Measurements from ENCODE around the gene NDUFA5.
"Not testable (repeated sequence)": the region's sequence is repeated elsewhere in the genome, so short reads cannot be mapped to it uniquely, and the experiment has no call there.

Gene NDUFA5

DNA sequence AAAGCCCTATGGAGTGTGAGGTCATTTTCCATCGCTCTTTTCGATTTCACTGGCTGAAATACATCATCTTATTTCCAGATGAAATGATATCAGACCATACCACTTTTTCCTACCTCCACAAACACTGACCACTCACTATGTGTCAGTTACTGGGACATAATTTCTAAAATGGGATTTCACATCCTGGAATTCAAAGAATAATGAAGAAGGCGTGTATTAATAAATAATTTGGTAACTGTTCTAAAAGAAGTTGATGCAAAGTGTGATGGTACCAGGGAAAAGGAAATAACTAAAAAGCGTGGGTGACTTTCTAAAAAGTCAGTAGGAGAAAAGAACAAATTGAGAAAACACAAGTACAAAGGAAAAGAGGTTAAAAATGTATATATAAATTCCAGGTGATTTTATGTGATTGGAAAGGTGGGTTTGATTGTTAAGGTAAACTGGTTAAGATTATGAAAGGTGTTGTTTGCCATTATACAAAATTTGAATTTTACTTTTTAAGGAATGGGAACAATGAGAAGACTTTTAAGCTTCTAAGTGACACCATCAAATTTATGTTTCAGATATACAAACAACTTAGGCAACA is 764 bp upstream of the NDUFA5 start:
- in situ Hi-C loops (cut with MboI; ENCODE audit: low sequenced_read_pairs): no loop called here

DNA sequence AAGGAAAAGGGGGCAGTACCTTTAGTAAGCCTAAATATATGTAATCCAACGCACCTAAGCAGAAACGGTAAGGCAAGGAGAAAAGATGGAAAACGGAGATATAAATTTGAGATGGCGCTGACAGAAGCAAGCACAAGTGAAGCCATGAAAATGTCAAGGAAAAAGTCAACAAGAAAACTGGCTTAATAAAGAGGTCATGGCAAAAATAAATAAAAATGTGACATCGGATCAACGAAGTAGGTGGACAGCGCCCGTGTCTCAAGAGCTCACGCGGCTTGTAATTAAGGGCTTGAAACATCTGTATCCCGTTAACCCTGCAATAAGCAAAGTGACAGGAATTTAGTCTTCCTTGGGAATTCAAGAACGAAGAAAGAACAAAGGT is 611 bp downstream of the NDUFA5 start:
- in situ Hi-C loops (cut with MboI; ENCODE audit: low sequenced_read_pairs): no loop called here

DNA sequence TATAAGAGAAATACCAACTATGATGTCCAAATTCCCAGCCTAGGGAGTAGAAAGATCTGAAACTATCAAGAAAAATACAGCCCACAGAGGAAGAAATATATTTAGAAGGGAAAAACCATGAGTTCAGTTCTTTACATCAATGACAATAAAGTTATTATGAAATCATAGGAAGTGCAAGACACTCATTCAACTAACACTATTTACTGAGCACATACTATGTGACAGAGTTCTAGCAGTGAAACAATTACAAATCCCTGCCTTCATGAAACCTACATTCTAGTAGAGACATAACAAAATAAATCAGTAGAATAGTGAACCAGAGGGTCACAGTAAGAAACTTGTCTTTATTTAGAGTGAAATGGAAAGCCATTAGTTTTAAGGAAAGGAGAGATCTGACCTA is 2.1 kb downstream of the NDUFA5 start:
- in situ Hi-C loops (cut with MboI; ENCODE audit: low sequenced_read_pairs): no loop called here

DNA sequence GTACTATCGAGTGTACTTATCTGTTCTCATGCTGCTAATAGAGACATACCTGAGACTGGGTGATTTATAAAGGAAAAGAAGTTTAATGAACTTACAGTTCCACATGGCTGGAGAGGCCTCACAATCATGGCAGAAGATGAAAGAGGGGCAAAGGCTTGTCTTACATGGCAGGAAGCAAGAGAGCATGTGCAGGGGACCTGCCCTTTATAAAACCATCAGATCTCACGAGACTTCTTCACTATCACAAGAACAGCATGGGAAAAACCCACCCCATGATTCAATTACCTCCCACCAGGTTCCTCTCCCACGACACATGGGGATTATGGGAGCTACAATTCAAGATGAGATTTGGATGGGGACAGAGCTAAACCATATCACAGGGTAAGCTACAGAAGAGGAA is 4.5 kb downstream of the NDUFA5 start:
- in situ Hi-C loops (cut with MboI; ENCODE audit: low sequenced_read_pairs): no loop called here

DNA sequence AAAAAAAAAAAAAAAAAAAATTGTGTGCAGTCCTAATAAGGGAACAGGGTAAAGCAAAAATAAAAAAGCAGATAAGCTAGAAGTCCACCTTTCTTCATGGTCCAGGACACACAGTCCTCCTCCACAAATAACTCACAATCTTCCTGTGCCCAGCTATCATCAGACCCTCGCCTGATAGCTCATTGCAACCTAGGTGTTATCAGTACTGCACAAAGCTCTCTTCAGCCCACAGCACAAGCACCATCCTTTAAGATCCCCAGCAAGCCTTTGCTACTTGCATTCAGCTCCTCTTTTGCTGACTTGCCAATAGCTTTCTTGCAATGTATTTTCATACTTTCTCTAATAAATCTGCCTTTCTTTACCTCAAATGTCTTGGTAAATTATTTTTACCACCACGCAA is 5.0 kb downstream of the NDUFA5 start:
- in situ Hi-C loops (cut with MboI; ENCODE audit: low sequenced_read_pairs): no loop called here

DNA sequence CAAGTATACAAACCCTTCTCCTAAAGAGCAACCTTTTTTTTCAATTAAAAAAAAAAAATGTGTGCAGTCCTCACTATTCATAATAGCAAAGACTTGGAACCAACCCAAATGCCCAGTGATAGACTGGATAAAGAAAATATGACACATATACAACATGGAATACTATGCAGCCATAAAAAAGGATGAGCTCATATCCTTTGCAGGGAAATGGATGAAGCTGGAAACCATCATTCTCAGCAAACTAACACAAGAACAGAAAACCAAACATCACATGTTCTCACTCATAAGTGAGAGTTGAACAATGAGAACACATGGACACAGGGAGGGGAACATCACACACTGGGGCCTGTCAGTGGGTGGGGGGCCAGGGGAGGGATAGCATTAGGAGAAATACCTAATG is 5.5 kb downstream of the NDUFA5 start:
- in situ Hi-C loops (cut with MboI; ENCODE audit: low sequenced_read_pairs): not testable (repeated sequence)

DNA sequence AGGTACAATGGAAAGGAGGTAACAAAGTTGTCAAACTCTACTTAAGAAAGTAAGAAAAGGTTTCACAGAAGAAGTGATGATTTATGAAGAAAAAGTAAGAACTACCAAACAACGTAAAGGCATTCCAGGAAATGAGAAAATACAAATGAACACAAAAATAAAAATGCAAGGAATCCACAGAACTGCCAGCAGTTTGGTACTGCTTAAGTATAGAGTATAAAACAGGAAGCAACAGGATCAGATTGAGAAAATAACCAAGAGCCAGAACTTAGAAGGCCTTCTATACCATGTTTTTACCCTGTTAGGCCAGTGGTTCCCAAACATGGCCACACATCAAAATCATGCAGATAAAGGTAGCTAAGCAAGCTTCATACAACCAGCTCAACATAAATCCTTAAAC is 9.2 kb downstream of the NDUFA5 start:
- in situ Hi-C loops (cut with MboI; ENCODE audit: low sequenced_read_pairs): no loop called here

DNA sequence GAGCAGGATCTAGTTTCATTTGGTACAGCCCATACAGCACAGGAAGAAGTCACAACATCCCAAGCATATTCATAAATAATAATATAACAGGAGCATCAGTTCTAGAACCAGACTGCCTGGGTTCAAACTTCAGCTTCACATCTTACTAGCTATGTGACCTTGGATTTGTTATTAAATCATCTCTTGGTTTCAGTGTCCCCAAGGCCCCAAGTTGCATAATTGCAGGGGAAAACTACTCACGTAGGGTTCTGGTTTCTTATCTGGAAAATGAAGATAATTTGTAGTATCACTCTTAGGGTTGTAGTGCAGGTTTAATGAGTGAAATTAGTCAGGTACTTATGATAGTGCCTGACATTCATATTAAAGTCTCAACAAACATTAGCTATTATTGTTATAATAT is 17.7 kb downstream of the NDUFA5 start:
- in situ Hi-C loops (cut with MboI; ENCODE audit: low sequenced_read_pairs): no loop called here

DNA sequence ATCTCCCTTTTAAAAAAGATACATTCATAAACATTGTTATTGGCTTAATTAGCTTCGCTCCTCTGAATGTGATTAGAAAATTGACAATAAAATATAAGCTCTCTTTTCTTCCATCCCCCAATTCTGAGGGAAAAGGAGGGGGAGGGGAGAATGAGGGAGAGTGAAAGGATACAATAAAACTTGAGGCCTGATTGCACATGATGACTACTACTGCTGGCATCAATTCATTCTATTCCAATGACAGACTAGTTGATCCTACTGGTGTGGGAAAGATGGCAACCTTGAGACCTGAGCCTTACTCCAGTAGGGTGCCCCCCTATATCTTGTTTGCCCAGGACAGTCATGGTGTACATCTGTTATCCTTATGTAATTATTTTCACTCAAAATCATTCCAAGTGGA is 18.7 kb downstream of the NDUFA5 start:
- in situ Hi-C loops (cut with MboI; ENCODE audit: low sequenced_read_pairs): no loop called here

DNA sequence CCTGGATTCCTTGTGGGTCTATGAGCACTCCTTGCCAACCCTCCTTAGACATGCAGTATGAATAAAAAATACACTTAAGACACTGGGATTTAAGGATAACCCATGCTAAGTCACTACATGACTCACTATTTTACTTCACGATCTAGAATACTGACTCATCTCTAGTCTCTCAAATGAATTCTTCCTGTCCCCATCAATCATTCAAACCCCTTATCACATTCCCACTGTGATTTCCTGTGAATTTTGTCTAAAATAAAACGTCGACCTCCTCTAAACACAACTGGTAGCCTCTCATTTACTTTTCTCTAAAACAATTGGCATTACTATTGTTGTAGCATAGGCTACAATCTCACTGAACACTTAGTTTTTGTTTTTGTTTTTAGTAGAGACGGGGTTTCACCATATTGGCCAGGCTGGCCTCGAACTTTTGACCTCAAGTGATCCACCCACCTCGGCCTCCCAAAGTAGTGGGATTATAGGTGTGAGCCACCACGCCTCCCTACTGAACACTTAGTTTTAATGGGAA is 19.4 kb downstream of the NDUFA5 start:
- in situ Hi-C loops (cut with MboI; ENCODE audit: low sequenced_read_pairs): no loop called here

DNA sequence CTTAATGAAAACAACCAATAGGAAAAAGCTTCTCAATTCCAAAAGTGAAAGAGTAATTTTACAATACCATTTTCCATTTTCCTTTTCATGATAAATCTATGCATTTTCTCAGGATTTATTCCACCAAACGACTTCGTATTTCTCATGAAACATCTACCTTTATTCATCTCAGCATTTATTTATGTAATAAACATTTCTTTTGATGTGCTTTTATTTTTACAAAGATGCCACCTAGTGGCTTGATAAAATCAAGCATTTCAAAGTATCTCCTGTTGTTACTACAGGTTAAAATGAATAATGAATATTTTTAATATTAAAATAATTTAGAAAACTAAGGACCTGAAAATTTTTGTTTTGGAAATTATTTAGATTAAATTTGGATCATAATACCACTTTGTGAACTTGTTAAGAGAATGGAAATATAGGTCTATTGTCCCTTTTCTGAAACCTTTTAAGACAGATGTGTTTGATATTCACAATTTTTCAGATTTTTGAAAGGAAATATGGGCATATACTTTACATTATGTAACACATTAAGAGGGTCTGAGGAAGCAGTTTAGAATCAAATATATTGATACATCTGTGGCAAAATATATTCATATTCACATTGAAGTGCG is 20.5 kb downstream of the NDUFA5 start:
- in situ Hi-C loops (cut with MboI; ENCODE audit: low sequenced_read_pairs): no loop called here

DNA sequence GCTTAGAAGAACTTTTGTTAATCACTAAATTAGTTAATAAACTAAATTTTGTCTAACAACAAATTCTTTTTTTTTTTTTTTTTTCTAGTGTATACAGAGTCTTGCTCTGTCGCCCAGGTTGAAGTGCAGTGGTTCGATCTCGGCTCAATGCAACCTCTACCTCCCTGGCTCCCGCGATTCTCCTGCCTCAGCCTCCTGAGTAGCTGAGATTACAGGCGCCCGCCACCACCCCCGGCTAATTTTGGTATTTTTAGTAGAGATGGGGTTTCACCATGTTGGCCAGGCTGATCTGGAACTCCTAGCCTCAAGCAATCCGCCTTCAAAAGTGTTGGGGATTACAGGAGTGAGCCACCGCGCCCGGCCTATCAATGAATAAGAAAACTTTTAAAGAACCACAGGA is 22.1 kb downstream of the NDUFA5 start:
- in situ Hi-C loops (cut with MboI; ENCODE audit: low sequenced_read_pairs): no loop called here

DNA sequence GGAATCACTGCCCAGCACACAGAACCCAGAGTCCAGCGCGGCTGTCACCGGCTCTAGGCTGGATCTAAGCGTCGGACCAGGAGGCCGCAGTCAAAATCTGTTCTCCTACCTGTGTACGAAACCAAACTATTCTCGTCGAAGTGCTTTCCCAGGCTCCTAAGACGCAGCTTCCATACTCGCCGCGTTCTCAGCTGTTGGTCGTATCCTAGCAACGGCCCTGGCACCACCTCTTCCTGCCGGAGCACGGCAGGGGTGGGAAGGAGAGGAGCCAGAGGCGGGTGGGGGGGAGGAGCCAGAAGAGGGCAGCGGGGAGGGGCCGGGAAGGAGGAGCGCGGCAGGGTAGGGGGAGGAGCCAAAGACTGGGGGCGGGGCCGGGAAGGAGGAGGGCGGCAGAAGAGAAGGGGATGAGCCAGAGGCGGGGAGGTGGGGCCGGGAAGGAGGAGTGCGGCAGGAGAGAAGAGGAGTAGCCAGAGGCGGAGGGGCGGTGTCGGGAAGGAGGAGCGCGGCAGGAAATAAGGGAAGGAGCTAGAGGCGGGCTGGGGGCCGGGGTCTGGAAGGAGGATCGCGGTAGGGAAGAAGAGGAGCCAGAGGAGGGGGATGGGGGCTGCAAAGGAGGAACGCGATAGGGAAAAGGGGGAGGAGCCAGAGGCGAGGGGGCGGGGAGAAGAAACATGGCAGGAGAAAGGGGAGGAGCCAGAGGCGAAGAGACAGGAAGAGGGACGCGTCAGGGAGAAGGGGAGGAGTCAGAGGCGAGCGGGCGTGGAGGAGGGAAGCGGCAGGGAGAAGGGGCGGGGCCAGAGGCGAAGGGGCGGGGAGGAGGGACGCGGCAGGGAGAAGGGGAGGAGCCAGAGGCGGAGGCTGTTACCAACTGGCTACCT is 23.0 kb downstream of the NDUFA5 start, which contains the start of gene IQUB:
IQUB (minus strand) TSS at position 213 of the 878 bp plus-strand sequence. CDS start 22,255 bp downstream, outside the sequence.
- in situ Hi-C loops (cut with MboI; ENCODE audit: low sequenced_read_pairs): no loop called here

DNA sequence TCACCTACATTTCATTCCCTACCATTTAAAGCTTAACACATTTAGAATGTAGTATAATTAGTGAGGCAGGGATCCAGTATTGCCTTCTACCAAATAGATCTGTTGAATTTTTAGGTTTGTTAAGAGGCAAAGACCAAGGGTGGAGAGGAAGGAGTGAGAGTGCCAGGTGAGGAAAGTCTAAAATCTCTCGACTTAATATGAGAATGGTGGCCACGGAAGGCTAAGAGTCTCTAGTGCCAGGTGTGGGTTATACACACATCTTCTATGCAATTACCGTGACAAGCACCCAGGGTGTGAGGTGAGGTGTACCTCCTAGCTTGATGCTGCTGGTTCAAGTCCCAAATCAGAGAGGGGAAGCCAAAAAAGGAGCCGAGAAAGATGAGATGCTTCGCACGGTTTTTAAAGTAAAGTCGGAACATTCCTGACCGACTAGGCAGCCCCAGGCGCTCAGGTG is 23.7 kb downstream of the NDUFA5 start:
- in situ Hi-C loops (cut with MboI; ENCODE audit: low sequenced_read_pairs): no loop called here

DNA sequence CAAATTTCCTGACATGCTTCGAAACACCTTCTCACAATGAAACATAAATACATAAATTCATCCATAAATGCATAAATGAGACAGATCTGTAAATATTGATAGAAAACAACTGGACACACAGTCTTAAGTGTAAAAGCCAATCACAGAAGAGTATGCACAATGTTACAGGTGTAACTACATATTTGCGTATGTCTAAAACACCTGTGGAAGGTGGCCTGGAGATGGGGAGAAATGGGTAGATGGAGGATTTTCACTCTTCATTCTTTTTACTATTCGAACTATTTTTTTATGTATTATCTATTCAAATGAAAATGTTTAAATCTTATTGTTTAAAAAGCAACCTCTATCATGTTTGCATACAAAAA is 24.1 kb downstream of the NDUFA5 start:
- in situ Hi-C loops (cut with MboI; ENCODE audit: low sequenced_read_pairs): no loop called here

DNA sequence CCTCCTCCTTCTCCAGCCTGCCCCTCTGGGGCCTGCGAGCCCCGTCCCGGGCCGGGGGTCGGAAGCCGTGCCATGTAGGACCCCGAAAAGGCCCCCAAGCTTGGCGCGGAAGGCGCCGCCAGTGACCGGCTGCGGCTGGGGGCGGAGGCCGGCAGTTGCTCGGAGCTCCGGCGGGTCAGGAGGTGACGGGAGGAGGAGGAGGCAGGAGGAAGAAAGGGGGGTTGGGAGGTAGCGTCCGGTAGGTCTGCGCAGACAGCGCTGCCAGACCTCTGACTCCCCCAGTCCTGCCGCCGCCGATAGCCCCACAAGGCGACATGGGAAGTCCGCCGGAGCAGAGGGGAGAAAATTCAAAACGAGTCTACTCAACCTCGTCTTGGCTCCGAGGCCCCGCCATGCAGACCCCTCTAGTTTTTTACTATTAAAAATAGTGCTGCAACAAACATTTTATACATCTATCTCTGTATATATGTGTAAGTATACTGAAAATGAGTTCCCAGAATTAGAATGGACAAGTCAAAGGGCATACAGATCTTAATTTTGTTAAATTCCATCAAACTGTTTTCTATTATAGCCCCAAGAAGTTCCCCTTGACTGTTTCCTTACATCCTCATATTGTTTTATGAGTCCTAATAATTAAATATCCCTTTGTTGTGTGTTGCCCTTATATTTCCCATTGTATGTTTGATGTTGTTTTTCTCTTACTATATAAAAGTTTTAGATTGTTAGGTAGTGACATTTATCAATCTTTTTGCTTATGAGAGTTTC is 24.6 kb downstream of the NDUFA5 start:
- in situ Hi-C loops (cut with MboI; ENCODE audit: low sequenced_read_pairs): not testable (repeated sequence)

DNA sequence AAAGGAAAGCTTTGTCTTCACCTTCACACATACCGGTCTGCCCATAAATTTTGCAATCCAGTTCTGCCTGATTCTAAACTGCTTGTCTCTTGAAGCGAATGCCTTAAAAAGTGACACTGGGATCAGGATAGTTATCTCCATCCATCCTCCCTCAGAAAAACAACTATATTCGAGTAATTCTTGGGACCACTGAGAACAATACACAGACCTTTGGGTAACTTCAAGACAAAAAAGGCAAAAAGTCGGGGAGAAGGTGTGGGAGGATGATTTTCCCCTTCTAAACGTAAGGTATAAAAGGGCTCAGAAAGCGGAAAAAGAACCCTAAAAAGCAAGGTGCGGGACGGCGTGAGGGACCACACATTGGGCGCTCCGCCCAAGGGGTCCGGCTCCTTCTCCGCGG is 25.3 kb downstream of the NDUFA5 start:
- in situ Hi-C loops (cut with MboI; ENCODE audit: low sequenced_read_pairs): not testable (repeated sequence)

DNA sequence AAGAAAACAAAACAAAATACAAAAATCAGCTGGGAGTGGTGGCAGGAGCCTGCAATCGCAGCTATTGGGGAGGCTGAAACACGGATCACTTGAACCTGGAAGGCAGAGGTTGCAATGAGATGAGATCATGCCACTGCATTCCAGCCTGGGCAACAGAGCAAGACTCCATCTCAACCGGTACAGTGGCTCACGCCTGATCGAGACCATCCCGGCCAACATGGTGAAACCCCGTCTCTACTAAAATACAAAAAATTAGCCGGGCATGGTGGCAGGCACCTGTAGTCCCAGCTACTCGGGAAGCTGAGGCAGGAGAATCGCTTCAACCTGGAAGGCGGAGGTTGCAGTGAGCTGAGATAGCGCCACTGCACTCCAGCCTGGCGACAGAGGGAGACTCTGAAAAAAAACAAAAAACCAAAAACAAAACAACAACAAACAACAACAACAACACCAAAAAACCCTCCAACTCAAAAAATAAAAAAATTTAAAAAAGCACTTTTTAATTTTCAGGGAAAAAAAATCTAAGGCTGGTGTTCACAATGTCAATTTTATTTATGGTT is 27.5 kb downstream of the NDUFA5 start:
- in situ Hi-C loops (cut with MboI; ENCODE audit: low sequenced_read_pairs): not testable (repeated sequence)

DNA sequence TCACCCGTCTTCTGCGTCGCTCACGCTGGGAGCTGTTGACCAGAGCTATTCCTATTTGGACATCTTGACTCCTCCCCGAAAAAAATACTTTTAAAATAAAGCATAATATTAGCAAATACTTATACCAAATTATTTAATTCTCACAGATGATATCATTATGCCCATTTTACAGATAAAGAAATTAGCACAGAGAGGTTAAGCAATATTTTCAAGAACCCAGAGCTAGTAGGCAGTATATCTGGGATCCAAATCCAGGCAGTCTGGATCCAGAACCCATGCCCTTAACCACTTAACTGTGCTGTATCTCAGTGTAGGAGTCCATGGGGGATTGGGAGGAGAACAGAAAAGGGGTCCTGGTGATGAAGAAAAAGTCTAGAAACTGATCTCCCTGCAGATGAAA is 29.4 kb downstream of the NDUFA5 start:
- in situ Hi-C loops (cut with MboI; ENCODE audit: low sequenced_read_pairs): no loop called here

DNA sequence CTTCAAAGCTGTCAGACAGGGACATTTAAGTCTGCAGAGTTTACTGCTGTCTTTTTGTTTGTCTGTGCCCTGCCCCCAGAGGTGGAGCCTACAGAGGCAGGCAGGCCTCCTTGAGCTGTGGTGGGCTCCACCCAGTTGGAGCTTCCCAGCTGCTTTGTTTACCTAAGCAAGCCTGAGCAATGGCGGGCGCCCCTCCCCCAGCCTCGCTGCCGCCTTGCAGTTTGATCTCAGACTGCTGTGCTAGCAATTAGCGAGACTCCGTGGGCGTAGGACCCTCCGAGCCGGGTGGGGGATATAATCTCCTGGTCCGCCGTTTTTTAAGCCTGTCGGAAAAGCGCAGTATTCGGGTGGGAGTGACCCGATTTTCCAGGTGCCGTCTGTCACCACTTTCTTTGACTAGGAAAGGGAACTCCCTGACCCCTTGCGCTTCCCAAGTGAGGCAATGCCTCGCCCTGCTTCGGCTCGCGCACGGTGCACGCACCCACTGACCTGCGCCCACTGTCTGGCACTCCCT is 29.8 kb downstream of the NDUFA5 start:
- in situ Hi-C loops (cut with MboI; ENCODE audit: low sequenced_read_pairs): not testable (repeated sequence)

DNA sequence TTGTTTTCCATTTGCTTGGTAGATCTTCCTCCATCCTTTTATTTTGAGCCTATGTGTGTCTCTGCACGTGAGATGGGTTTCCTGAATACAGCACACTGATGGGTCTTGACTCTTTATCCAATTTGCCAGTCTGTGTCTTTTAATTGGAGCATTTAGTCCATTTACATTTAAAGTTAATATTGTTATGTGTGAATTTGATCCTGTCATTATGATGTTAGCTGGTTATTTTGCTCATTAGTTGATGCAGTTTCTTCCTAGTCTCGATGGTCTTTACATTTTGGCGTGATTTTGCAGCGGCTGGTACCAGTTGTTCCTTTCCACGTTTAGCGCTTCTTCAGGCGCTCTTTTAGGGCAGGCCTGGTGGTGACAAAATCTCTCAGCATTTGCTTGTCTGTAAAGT is 31.1 kb downstream of the NDUFA5 start:
- in situ Hi-C loops (cut with MboI; ENCODE audit: low sequenced_read_pairs): not testable (repeated sequence)
